Measurements from ENCODE around the gene PCDHGC5.

GRCh38 chr5:141512911-141513626 is 24.2 kb downstream of the PCDHGC5 start:
- TF ChIP-seq EZH2 (IDR thresholded peaks at IDR 0.05; ENCODE audit: borderline replicate concordance, insufficient read depth, low read depth, low read length, poor library complexity, severe bottlenecking) = no peak
- TF ChIP-seq CTCF (IDR thresholded peaks at IDR 0.05) = no peak
